A673 (cell line): ENCODE measurements around the gene NPLOC4.

ENCODE experiments used
- EZH2 ChIP-seq: fragments of 200-600 bp; sonication (generic); IDR thresholded peaks from 2 replicates; pipeline ENCODE4 v1.6.1; 2017; ENCODE audit warnings: borderline replicate concordance, low read depth, mild to moderate bottlenecking, mixed read lengths, antibody characterized with exemption, low read length; ENCODE audit not compliant: poor library complexity, severe bottlenecking
- TF ChIP-seq, protein P1 (sequence below): fragments of 300-800, 200-600 bp; sonication (generic); conservative IDR thresholded peaks from 2 replicates; pipeline ENCODE4 v1.5.1; 2017; ENCODE audit warnings: low read depth, mild to moderate bottlenecking, antibody characterized with exemption, low read length, moderate library complexity, mixed read lengths

DNA sequence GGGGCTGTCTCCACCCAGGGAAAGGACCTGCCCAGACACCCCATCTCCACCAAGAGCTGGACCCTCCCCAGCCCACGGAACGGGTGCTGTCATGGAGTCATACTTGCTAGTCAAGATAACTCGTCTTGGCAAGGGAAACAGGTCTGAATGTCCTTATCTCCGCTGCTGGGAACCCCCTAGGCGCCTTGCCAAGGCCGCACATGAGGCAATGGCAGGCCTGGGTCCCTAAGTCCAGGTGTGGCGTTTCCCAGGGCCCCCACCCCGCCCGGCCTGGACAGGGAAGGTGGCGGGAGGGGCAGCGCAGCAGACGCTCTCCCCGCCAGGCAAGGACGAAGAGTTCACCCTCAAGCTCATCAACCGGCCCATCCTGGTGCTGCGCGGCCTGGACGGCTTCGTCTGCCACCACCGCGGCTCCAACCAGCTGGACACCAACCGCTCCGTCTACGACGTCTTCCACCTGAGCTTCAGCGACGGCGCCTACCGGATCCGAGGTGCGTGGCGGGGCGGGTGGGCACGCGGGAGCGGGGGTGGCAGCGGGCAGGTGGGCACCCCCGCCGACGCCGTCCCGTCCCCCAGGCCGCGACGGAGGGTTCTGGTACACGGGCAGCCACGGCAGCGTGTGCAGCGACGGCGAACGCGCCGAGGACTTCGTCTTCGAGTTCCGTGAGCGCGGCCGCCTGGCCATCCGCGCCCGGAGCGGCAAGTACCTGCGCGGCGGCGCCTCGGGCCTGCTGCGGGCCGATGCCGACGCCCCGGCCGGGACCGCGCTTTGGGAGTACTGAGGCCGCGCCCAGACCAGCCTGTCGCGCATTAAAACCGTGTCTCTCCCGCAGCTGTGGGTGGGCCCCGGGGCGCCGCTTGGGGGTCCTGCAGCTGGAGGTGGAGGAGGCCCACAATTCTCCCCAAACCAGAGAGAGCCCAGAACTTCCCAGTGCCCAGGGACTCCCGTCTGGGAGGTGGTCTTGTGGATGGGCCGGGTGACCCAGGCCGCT lies 100.3 kb downstream of the NPLOC4 start:
- no peak for TF ChIP-seq EZH2
- TF ChIP-seq, protein P1, sequence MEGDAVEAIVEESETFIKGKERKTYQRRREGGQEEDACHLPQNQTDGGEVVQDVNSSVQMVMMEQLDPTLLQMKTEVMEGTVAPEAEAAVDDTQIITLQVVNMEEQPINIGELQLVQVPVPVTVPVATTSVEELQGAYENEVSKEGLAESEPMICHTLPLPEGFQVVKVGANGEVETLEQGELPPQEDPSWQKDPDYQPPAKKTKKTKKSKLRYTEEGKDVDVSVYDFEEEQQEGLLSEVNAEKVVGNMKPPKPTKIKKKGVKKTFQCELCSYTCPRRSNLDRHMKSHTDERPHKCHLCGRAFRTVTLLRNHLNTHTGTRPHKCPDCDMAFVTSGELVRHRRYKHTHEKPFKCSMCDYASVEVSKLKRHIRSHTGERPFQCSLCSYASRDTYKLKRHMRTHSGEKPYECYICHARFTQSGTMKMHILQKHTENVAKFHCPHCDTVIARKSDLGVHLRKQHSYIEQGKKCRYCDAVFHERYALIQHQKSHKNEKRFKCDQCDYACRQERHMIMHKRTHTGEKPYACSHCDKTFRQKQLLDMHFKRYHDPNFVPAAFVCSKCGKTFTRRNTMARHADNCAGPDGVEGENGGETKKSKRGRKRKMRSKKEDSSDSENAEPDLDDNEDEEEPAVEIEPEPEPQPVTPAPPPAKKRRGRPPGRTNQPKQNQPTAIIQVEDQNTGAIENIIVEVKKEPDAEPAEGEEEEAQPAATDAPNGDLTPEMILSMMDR = no peak
